OCI-M2 (cell line): ENCODE data around the gene PRMT2.
A peak's percentile ranks its signal among the peaks of the same experiment; 100 is the strongest.

Experiments used
- DNase-seq: peaks from one replicate; lab custom pipeline; 2025; ENCODE audit not compliant: unreplicated experiment; lab: John Stamatoyannopoulos, UW

The PRMT2 gene

DNA sequence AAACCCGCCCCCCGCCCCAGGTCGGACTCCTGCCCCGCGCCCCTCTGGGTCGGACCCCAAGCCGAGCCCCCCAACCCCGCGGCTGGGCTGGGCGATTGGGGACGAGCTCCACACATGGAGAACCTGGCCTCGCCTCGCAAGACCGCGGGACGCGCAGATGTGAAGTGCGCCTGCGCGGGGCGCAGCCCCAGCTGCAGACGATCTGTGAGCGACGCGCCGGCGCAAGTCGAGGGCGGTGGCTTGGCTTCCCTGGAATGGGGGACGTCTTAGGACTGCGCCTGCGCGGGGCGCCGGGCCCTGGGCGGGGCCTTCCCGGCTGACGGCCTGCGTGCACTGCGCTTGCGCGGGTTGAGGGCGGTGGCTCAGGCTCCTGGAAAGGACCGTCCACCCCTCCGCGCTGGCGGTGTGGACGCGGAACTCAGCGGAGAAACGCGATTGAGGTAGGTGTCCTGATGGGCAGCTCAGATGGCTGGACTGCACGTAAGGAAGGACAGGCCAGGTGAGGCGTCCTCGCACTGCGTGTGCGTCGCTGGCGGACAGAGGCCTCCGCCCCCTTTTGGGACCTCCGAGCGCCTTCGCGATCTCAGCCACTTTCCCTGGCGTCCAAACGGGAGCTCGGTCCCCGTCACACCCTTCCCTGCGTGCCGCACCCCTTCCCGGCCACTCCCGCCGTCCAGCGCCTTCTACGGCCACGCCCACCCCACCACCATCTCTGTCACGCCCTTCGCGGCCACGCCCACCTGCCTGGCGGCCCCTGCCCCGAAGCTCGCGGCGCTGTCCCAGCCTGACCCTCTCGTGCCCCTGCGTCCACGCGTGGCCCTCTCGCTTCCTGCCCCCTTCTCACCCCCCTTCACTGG lies at the start of gene PRMT2:
TSS of gene PRMT2 (plus strand) at position 351 of the 857 bp plus-strand sequence. CDS start 1,278 bp downstream, outside the sequence.
- peak; percentile 100 for DNase-seq

DNA sequence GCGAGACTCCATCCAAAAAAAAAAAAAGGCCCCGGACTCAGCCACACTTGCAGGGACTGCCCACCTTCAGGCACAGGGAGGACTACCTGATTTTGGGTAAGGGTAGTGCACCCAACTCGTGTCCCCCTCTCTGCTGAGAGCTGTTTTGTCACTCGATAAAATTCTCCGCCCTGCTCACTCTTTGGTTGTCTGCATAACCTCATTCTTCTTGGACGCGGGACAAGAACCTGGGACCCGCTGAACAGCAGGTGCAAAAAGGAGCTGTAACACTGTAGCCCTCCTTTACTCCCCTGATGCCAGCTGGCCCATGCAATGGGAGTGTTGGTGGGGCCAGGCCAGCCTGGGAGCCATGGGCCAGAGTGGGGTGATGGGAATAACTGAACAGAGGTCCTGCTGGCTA lies 41.2 kb upstream of the PRMT2 start:
- DNase-seq = no peak

DNA sequence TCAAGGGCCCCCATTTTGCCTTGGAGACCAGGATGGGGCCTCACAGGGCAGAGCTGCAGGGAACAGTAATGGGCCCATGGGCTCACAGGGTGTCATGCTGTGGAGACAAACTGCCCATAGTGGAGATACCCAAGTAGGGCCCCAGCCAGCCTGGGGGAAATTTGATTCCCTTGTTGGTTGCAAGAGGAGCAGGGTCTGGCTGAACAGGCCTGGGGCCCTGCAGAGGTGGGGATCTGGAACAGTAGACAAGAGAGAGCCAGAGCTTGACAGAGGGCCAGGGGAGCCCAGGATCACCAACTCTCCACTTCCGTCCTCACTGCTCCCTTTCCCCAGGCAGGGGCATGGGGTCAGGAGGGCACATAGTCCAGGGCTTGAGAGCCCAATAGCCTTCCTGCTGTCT lies 39.3 kb upstream of the PRMT2 start:
- no peak for DNase-seq

DNA sequence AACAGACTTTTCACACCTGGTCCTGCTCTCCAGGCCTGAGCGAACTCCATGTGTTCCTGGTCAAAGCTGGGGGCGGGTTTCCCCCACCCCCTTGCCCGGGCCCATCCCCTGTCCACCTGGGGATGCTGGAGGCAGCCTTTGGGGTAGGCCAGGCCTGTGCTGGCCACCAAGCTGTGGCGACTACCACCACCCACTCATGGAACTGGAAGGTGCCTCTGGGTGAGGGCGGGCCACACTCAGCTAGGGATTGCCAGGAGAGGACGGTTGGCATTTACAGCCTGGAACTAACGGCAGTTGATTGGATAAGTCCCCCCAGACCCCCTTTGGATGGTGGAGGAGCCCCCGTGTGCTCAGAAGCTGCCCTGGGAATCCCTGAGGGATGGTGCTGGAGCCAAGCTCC lies 38.4 kb upstream of the PRMT2 start:
- no peak for DNase-seq

DNA sequence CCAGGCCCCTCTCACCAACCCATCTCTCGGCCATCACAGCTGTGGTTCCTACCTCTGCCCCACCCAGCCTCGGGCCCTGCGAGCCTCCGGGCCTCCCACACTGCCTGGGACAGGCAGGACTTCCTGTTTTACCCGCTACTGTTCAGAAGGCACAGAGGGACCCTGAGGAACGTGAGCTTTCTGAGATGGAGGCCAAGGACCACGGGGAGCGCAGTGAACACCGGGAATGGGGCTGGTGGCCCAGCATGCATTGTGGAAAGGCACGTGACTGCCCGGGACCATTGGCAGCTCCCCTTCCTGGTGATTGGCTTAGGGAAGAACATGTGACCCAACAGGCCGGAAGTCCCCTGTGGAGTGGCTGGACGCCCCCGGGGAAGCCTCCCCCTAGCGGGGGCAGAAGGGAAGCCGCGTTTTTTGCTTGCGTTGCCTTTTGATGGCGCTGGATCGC lies 37.6 kb upstream of the PRMT2 start:
- DNase-seq = no peak

DNA sequence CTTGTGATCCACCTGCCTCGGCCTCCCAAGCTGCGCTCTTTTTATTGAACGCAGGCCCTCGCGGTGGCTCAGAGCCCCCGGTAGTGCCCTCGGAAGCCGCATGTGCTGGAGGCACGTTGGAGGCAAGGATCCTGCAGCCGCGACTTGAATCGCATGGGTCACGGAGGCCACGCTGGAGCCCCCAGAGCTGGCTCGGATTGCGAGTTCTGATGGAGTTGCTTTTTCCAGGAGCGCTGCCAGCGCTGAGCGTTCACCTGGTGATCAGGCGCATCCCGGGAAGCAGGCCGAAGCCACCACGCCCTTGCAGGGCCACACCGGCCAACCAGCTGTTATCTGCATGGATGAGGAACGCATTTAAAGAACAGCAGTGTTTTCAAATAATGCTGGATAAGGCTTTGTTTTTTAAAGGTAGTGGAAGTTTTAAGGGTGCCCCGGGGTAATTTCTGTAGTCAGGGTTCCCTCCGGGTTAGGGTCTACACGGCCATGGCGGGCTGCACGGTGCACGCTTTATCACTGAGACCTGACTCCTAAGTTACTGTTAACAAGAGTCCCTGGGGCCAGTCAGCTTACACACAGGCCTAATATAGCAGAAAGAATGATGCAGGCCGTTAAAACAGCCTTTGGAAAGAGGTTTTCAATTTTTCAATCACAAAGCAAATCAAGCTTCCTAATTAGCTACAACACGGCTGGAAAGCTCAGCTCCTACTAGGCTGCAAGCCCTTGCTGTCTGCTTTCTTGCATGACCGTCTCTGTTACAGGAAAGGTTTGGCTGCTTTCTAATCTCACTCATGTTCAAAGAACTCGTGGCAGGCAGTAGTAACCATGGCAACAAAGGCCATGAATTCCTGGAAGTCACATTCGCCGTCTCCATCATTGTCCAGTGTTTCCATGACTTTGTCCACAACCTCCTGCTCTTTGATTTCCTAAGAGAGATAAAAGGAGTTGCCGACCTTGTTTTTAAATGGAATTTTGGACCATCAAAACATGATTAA lies 36.6 kb upstream of the PRMT2 start:
- DNase-seq = no peak

DNA sequence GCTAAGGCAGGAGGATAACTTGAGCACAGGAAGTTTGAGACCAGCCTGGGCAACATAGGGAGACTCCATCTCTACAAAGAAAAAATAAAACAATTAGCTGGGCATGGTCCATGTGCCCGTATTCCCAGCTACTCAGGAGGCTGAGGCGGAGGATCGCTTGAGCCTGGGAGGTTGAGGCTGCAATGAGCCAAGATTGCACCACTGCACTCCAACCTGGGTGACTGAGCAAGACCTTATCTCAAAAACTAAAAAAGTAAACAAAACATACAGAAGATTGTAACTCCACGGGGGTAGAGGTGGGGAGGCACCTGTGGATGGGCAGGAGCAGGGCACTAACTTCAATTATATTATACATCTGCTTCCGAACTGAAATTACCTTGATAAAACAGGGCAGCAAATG lies 35.2 kb upstream of the PRMT2 start:
- no peak for DNase-seq

DNA sequence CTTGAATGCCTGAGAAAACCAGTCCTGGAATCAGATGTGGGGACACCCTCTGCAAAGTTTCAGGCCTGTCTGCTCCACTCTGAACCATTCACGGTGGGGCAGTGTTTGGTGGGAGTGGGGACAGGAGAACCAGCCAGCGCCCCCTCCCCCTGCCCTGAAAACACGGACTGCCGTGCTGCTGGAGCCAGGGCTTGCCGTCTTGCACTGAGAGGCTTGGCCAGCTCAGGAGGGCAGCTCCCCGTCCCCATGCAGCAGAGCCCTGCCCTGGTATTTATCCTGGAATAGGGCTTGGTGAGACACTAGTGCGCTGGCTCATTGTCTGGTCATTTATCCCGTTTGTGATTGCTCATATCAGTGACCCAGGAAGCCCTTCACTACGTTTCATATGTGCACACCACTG lies 34.5 kb upstream of the PRMT2 start:
- DNase-seq = no peak

DNA sequence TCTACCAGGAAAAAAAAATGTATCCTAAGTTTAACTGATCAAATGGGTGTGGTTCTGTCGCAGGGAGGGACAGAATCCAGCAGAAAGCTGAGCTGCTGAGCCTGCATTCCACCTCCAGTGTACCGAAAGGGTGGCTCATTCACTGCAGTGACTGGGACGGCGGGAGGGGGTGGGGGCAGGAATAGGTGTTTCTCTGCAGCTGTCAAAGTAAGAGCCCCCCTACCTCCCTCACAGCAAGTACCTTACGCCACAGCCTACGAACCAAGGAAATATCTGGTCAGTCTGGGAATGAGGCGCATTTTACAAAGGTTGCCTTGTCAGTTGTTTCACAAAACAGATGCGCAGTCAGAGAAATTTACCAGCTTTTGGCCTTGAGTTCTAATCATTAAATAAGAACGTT lies 32.2 kb upstream of the PRMT2 start:
- DNase-seq = no peak

DNA sequence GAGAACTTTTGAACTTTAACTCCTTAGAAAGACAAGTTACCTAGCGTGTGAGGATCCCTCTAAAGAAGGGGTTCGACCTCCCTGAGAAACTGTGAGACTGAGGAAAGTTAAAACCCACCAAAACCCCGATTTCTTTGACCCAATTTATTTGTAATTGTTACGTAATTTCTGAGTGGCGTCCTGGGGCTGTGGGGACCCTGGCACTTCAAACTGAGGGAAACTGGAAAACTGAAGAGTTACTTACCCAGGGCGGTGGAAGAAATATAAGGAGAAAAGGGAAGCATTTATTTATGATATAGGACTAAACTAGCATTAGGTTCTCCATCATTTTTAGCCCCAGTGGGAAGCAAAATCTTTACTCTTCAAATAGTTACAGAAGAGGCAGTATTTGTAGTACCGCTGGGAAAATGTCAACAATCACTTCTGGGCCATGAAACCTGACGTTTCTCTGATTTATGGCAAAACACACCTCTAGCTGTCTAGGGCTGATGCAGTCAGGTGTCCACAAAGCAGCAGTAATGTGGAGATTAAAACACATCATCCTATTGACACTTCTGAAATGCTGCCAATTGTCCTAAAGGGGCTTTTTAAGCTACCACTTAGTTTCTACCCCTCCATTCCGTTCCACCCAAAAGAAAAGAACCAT lies 31.0 kb upstream of the PRMT2 start:
- DNase-seq = no peak

DNA sequence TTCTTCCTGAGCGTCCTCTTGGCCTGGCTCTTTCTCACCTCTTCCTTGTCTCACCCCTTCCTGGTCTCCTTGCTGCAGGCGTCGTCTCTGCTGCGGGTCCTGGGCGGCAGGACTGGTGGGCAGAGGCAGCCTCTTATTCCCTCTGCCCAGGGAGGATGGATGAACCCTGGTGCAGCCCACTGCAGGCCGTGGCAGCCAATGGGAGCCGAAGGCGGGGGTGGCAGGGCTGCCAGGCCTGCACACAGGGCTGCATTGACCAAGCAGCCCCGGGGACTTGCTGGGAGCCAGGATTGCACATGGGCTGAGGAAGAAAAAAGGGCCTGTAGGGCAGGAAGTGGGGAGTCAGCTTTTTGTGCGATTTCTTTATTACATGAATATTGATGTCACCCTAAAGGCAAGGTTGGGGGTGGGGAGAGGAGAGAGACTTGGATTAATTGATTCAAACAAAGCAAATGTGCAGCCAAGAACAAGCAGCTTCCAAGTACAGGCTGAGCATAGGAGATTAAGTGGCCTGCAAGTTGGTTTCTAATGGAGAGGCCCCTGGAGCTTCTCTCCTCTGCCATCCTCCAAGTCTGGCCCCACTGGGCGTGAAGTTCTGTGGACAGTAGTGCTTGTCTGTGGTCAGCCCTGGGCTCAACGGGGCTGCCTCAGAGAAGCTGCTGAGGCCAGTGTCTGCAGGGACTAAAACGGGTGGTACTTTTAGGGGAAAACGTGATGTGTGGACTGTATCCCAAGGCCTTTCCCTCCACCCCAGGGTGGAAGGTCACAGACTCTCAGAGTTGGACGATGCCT lies 30.3 kb upstream of the PRMT2 start, which contains the start of gene S100B:
TSS of gene S100B (minus strand) at position 108 of the 792 bp plus-strand sequence. CDS start 2,667 bp downstream, outside the sequence.
- DNase-seq = no peak

DNA sequence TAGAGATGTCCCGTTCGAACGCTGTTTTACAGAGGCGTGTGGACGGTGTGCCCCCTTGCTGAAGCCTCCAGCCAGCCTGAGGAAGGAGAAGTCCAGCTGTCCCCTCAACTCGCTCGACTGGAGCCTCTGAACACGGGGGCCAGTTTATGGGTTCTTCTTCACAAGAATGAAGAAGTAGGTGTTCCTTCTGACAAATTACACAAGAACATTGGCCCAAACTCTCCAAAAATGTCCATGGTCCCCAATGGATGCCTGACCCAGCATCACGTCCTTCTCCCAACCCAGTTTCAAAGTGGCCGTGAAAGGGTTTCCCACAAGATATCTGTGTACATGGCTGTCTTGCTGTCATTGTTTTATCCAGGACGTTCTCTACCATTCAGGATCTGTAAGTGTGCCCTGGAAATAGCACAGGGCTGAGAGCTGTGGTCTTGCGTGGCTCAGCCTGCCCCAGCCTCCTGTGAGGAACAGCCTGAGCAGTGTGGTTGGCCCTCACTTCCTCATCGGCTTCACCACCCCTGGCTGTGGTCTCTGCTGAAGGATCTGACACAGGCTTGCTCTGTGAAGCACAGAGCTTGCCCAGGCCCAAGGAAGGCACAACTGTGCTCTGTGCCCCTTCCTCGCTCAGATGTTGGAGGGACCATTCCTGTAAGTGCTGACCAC lies 29.6 kb upstream of the PRMT2 start:
- no peak for DNase-seq

DNA sequence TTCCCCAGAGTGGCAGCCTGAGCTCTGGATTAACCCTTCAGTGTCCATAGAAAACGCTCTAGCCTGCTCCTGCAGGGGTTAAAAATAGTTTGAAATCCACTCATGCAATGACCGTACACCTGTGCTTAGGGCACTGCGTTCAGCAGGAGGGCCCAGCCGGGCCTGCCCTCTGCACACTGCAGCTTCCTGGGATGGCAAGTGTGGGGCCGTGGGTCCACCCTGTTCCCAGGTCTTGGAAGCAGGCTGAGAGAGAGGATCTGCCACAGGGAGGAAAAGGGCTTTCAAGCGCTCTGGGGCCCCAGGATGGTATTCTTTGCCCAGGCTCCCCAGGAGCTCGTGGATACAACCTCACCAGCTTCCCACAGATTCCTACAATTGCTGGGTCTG lies 29.1 kb upstream of the PRMT2 start:
- no peak for DNase-seq

DNA sequence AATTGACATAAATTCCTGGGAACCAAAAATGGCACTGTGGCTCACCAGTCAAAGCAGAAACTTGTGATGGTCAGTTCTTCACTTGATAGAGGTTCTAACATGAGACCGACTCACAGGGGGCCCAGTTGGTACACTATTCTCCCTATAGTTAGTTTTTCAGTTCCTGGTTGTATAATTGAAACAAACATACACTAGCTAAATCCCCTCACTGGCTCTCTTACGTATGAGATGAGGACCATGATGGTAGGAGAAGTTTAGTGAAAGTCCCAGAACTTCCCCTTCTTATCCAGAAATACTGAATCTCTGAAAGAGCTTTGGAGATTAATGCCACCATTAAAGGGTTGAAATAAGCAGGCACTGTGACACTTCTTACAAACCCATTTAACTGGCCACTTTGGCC lies 27.8 kb upstream of the PRMT2 start:
- no peak for DNase-seq

DNA sequence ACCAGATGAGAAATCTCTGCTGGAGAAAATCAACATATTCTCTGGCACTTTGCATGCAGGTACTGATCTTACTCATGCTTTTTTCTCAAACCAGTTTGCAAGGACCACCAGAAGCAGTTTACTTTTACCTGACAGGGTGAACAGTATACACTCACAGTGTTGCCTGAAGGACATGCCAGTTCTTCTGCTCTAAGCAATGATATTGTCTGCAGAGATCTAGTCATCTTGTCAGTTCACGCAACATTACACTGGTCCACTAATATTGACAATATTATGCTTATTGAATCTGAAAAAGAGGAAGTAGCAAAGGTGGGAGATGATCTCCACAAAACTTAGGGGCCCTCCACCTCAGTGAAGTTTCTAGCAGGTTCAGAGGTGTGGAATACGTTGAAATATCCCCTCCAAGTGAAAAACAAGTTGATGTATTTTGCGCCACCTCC lies 26.8 kb upstream of the PRMT2 start:
- no peak for DNase-seq

DNA sequence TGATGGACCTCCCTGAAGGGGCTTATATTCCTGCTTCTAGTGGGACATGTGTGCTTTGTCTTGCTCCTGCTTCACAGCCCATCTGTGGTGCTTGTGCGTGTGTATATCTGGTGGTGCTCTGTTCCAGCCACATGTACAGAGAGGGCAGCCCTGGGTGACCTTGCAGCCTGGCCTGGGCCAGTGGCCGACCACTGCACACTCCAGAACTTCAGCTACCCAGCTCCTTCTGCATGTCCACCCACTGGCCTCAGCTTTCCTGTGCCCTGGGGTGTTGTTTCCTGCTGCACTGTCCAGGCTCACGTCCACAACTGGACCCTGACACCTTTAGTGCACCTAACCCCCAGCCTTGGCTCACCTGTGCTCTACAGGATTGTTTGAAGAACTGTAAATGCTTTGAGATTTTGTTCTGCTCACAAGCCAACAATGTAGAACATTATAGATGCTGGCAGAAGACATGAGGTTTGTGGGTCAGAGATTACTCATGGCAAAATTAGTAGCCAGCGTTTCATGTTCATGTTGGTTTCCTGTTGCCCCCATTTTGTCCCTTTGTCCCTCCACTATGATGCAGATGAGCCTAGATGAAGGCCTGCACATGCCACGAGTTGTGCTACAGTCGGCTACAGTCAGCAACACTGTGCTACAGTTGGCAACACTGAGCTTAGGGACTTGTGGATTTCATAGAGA lies 25.3 kb upstream of the PRMT2 start:
- DNase-seq = no peak

DNA sequence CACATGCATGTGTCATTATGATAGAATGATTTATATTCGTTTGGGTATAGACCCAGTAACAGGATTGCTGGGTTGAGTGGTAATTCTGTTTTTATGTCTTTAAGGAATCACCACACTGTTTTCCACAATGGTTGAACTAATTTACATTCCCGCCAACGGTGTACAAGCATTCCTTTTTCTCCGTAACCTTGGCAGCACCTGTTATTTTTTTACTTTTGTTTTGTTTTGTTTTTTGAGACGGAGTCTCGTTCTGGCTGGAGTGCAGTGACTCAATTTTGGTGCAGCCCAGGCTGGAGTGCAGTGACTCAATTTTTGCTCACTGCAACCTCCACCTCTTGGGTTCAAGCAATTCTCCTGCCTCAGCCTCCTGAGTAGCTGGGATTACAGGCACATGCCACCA lies 22.1 kb upstream of the PRMT2 start:
- no peak for DNase-seq

DNA sequence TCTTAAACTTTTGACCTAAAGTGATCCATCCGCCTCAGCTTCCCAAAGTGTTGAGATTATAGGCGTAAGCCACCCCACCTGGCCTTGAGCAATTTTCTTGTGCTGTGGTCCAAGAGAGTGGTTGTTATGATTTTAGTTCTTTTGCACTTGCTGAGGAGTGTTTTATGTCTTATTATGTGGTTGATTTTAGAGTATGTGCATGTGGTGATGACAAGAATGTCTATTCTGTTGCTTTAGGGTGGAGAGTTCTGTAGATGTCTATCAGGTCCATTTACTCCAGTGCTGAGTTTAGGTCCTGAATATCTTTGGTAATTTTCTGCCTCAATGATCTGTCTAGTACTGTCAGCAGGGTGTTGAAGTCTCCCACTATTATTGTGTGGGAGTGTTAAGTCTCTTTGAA lies 19.4 kb upstream of the PRMT2 start:
- DNase-seq = no peak

DNA sequence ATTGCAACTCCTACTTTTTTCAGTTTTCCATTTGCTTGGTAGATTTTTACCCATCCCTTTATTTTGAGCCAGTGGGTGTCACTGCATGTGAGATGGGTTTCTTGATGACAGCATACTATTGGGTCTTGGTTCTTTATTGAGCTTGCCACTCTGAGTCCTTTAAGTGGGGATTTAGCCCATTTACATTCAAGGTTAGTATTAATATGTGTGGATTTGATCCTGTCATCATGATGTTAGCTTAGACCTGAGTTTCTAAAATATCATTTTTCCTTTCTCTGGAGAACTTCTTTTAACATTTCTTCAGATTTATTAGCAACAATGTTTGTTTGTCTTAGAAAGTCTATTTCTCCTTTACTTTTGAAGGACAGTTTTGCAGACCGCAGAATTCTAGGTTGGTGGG lies 18.8 kb upstream of the PRMT2 start:
- DNase-seq = no peak
